CD14-positive monocyte (primary cell): ENCODE data around the gene RUSC1. TPM values are rescaled to one million over a fixed set of nuclear protein-coding genes. Genes with fewer than 3 reads are reported as not detected.

Experiments used
- DNase-seq, 3 donors: peaks; one replicate each; pipeline ENCODE4 v3.0.0-alpha.2; 2011 to 2022
- H2AFZ ChIP-seq: 2 replicates; pipeline ENCODE4 v1.6.0; 2012; ENCODE audit warnings: mild to moderate bottlenecking, low read depth, low read length, inconsistent platforms; ENCODE audit not compliant: insufficient read depth, poor library complexity, severe bottlenecking
- H3K27ac ChIP-seq, 2 donors: 1 replicate in 1 of 2; 2 replicates in 1 of 2; pipeline ENCODE4 v1.5.1; 2012 to 2013; ENCODE audit warnings: low read length in 2 of 2, control low read depth in 1 of 2, inconsistent platforms in 1 of 2, low read depth in 1 of 2, mild to moderate bottlenecking in 1 of 2
- H3K27me3 ChIP-seq, 2 donors: one replicate each; pipeline versions ENCODE4 v1.6.0 to v1.6.1; 2011 to 2013; ENCODE audit warnings: low read length in 2 of 2; ENCODE audit not compliant: control insufficient read depth in 2 of 2, insufficient read depth in 2 of 2
- H3K36me3 ChIP-seq, 2 donors: replicated peaks in 1 of 2; 1 replicate in 1 of 2; 2 replicates in 1 of 2; pipeline versions ENCODE4 v1.5.1 to v1.6.1; 2012 to 2013; ENCODE audit warnings: low read length in 2 of 2, control low read depth in 1 of 2, inconsistent platforms in 1 of 2, mild to moderate bottlenecking in 1 of 2; ENCODE audit not compliant: insufficient read depth in 2 of 2, control insufficient read depth in 1 of 2
- H3K4me1 ChIP-seq, 2 donors: 1 replicate in 1 of 2; 2 replicates in 1 of 2; pipeline versions ENCODE4 v1.5.1 to v1.6.1; 2012 to 2013; ENCODE audit warnings: low read length in 2 of 2, control low read depth in 1 of 2, inconsistent platforms in 1 of 2, mild to moderate bottlenecking in 1 of 2, moderate library complexity in 1 of 2; ENCODE audit not compliant: insufficient read depth in 2 of 2, control insufficient read depth in 1 of 2
- H3K4me2 ChIP-seq: replicated peaks from 2 replicates; pipeline ENCODE3; 2012; ENCODE audit warnings: low read length, moderate library complexity, mild to moderate bottlenecking; ENCODE audit not compliant: poor library complexity, severe bottlenecking; ENCODE audit errors: extremely low read depth
- H3K4me3 ChIP-seq, 3 experiments: fragments of 200-600 bp in 1 of 3; sonication (generic) in 1 of 3; replicated peaks in 1 of 3; 1 replicate in 2 of 3; 2 replicates in 1 of 3; pipeline ENCODE4 v1.5.1; 2011 to 2013; ENCODE audit warnings: low read length in 3 of 3, mild to moderate bottlenecking in 3 of 3, control low read depth in 2 of 3, low read depth in 2 of 3, inconsistent platforms in 1 of 3, moderate library complexity in 1 of 3
- H3K79me2 ChIP-seq: 2 replicates; pipeline ENCODE4 v1.6.0; 2012; ENCODE audit warnings: mild to moderate bottlenecking, control low read depth, inconsistent platforms, low read length, moderate library complexity; ENCODE audit not compliant: insufficient read depth
- H3K9ac ChIP-seq: 2 replicates; pipeline ENCODE4 v1.6.0; 2017; ENCODE audit warnings: low read length, mild to moderate bottlenecking; ENCODE audit not compliant: insufficient read depth, poor library complexity, severe bottlenecking
- H3K9me3 ChIP-seq, 2 donors: replicated peaks in 1 of 2; 1 replicate in 1 of 2; 2 replicates in 1 of 2; pipeline versions ENCODE4 v1.5.1 to v1.6.1; 2012 to 2013; ENCODE audit warnings: low read length in 2 of 2, control low read depth in 1 of 2; ENCODE audit not compliant: control insufficient read depth in 1 of 2, insufficient read depth in 1 of 2
- H4K20me1 ChIP-seq: 2 replicates; pipeline ENCODE4 v1.6.0; 2012; ENCODE audit warnings: mild to moderate bottlenecking, low read length, control low read depth, moderate library complexity; ENCODE audit not compliant: insufficient read depth
- H3K27ac Mint-ChIP-seq, 7 donors: one replicate each; pipeline ENCODE4 v1.8.0; 2020; ENCODE audit warnings: mild to moderate bottlenecking in 7 of 7, mixed read lengths in 7 of 7, moderate library complexity in 6 of 7, inconsistent platforms in 2 of 7
- H3K27me3 Mint-ChIP-seq, 3 donors: one replicate each; pipeline ENCODE4 v1.8.0; 2021 to 2022; ENCODE audit warnings: low read depth in 3 of 3, mild to moderate bottlenecking in 3 of 3, mixed read lengths in 3 of 3, moderate library complexity in 3 of 3, inconsistent platforms in 1 of 3
- H3K36me3 Mint-ChIP-seq, 2 donors: one replicate each; pipeline ENCODE4 v1.8.0; 2020; ENCODE audit warnings: mixed read lengths in 2 of 2, inconsistent platforms in 1 of 2, mild to moderate bottlenecking in 1 of 2
- H3K4me1 Mint-ChIP-seq: one replicate; pipeline ENCODE4 v1.8.0; 2020; ENCODE audit warnings: mild to moderate bottlenecking, mixed read lengths
- H3K4me3 Mint-ChIP-seq, 2 donors: one replicate each; pipeline ENCODE4 v1.8.0; 2020; ENCODE audit warnings: mild to moderate bottlenecking in 2 of 2, mixed read lengths in 2 of 2, moderate library complexity in 1 of 2
- H3K9me3 Mint-ChIP-seq, 7 donors: one replicate each; pipeline ENCODE4 v1.8.0; 2020 to 2022; ENCODE audit warnings: mixed read lengths in 7 of 7, mild to moderate bottlenecking in 6 of 7, moderate library complexity in 6 of 7, inconsistent platforms in 2 of 7
- WGBS: methylation state at CpG from one replicate; pipeline ENCODE4 v1.1.5; 2013; ENCODE audit warnings: missing lambda C conversion rate; ENCODE audit not compliant: insufficient coverage; 5-methylcytosine and 5-hydroxymethylcytosine counted together
- intact Hi-C, 2 donors: fragments of 100-400 bp; cut with micrococcal nuclease; formaldehyde crosslinking; loops; one replicate each; pipeline versions ENCODE4 v1.15.0 to v1.15.1; 2023
- polyA plus RNA-seq, 3 donors: library from polyadenylated mRNA; depleted of rRNA in 1 of 3; unstranded in 2 of 3; stranded (reverse) in 1 of 3; fragments of 300-500 nt in 2 of 3; fragments of >200 nt in 1 of 3; fragmentation: Illumina TruSeq in 2 of 3; gene quantifications; 1 replicate in 2 of 3; 2 replicates in 1 of 3; pipeline ENCODE4 v1.2.3, GENCODE V29; 2012 to 2021
- TF ChIP-seq, protein P1 (sequence below): fragments of 200-600 bp; IDR thresholded peaks from one replicate; pipeline ENCODE4 v1.8.0; 2022; ENCODE audit warnings: antibody characterized with exemption, mild to moderate bottlenecking

Gene RUSC1
- polyA plus RNA-seq, 3 donors: 12.7 to 23.4 (median 13.5) TPM

DNA sequence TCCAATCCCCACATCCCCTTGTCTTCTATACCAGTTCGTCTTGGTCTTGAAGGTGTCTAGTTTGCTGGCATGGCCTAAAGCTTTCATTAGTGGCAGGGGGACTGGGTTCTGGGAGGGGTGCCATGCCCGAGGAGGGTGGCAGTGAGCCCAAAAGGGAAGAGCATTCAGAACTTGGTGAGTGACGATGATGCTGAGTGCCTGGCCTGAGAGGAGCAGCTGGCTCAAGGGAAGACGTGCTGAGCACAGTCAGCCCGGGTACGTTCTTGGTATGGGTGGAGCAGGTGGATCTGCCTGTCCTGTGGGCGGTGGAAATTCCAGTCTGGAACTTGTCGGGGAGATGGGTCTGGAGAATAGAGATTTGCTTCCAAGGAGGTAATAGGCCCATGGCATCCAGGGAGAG, 7.4 kb upstream of the RUSC1 start:
- intact Hi-C loops: no loop called here
- no peak for DNase-seq
- Histone ChIP-seq H3K9me3 (no peaks in the 10 kb centered on the region), H3K9ac (no peak overlapping the region), H4K20me1 (no peaks in the 10 kb centered on the region), H3K36me3 (peaks cover 2 to 35% of the 10 kb centered on the region in 2 donors), H3K27me3 (no peaks in the 10 kb centered on the region), H3K4me1 (peaks cover 12 to 14% of the 10 kb centered on the region in 2 donors), H3K4me2 (no peak overlapping the region), H3K79me2 (peaks cover 35% of the 10 kb centered on the region), H3K27ac (no peak overlapping the region), H3K4me3 (no peak overlapping the region), H2AFZ (no peak overlapping the region)
- Mint-ChIP-seq H3K9me3 (peaks cover 0 to 1% (median 0%) of the 10 kb centered on the region in 7 donors), H3K4me3 (no peak overlapping the region), H3K27ac (peak overlapping the region in 4 of 7 donors; percentile 31 to 69 (median 55)), H3K27me3 (peaks cover 0 to 5% (median 0%) of the 10 kb centered on the region in 3 donors), H3K36me3 (peaks cover 28 to 57% of the 10 kb centered on the region in 2 donors), H3K4me1 (peaks cover 23% of the 10 kb centered on the region)
- TF ChIP-seq, protein P1, sequence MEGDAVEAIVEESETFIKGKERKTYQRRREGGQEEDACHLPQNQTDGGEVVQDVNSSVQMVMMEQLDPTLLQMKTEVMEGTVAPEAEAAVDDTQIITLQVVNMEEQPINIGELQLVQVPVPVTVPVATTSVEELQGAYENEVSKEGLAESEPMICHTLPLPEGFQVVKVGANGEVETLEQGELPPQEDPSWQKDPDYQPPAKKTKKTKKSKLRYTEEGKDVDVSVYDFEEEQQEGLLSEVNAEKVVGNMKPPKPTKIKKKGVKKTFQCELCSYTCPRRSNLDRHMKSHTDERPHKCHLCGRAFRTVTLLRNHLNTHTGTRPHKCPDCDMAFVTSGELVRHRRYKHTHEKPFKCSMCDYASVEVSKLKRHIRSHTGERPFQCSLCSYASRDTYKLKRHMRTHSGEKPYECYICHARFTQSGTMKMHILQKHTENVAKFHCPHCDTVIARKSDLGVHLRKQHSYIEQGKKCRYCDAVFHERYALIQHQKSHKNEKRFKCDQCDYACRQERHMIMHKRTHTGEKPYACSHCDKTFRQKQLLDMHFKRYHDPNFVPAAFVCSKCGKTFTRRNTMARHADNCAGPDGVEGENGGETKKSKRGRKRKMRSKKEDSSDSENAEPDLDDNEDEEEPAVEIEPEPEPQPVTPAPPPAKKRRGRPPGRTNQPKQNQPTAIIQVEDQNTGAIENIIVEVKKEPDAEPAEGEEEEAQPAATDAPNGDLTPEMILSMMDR: no peak
- 97% methylated on average over 6 of the region's 8 CpGs for whole genome bisulfite sequencing

- Histone ChIP-seq H3K27ac (no peak overlapping the region), H3K27me3 (no peaks in the 10 kb centered on the region), H3K79me2 (peaks cover 5% of the 10 kb centered on the region), H3K4me3 (no peak overlapping the region), H3K4me1 (peaks cover 16 to 27% of the 10 kb centered on the region in 2 donors), H3K9ac (no peak overlapping the region), H2AFZ (no peak overlapping the region), H3K4me2 (no peak overlapping the region), H4K20me1 (peaks cover 10% of the 10 kb centered on the region), H3K9me3 (no peaks in the 10 kb centered on the region), H3K36me3 (peaks cover 2 to 43% of the 10 kb centered on the region in 2 donors)
- DNase-seq: no peak
- WGBS: no CpG with 5 or more reads among the region's 3 CpGs
- intact Hi-C loops: no loop called here
- no peak overlapping the region for H3K27ac Mint-ChIP-seq
- peaks cover 41 to 57% of the 10 kb centered on the region in 2 donors for H3K36me3 Mint-ChIP-seq
- TF ChIP-seq, protein P1: no peak
- peaks cover 2 to 5% (median 3%) of the 10 kb centered on the region in 3 donors for H3K27me3 Mint-ChIP-seq
- no peak overlapping the region for H3K4me3 Mint-ChIP-seq
- H3K4me1 Mint-ChIP-seq: peaks cover 29% of the 10 kb centered on the region
- H3K9me3 Mint-ChIP-seq: peaks cover 0 to 1% (median 0%) of the 10 kb centered on the region in 7 donors
Measured at GRCh38 chr1:155316922-155317321, 3.8 kb upstream of the RUSC1 start.
